A673 (cell line): Measurements from ENCODE around the gene CLIC6.

ENCODE experiments used
- CTCF ChIP-seq: fragments of 300-800, 200-600 bp; sonication (generic); conservative IDR thresholded peaks from 2 replicates; pipeline ENCODE4 v1.5.1; 2017; ENCODE audit warnings: low read depth, mild to moderate bottlenecking, antibody characterized with exemption, low read length, moderate library complexity, mixed read lengths
- EZH2 ChIP-seq: fragments of 200-600 bp; sonication (generic); IDR thresholded peaks from 2 replicates; pipeline ENCODE4 v1.6.1; 2017; ENCODE audit warnings: borderline replicate concordance, low read depth, mild to moderate bottlenecking, mixed read lengths, antibody characterized with exemption, low read length; ENCODE audit not compliant: poor library complexity, severe bottlenecking

GRCh38 chr21:34697826-34698225 lies 29.0 kb downstream of the CLIC6 start:
- TF ChIP-seq CTCF (no peak), EZH2 (no peak)
